K562 (cell line): ENCODE data around the gene UBE2L3. TPM values are rescaled to one million over a fixed set of nuclear protein-coding genes. Genes with fewer than 3 reads are reported as not detected.

Experiments used
- CHD1 ChIP-seq: fragments of 200-600 bp; sonication (generic); IDR thresholded peaks from one replicate; pipeline ENCODE4 v1.6.1; 2012; ENCODE audit warnings: mild to moderate bottlenecking, moderate library complexity, low read length, inconsistent platforms
- CREB3L1 ChIP-seq: fragments of 450-650 bp; IDR thresholded peaks from 2 replicates; pipeline ENCODE4 v1.6.1; 2014; ENCODE audit warnings: low read depth, mild to moderate bottlenecking, moderate library complexity, borderline replicate concordance
- DDX20 ChIP-seq: fragments of 450-650 bp; IDR thresholded peaks from 2 replicates; pipeline ENCODE4 v1.6.1; 2016; ENCODE audit warnings: missing genetic modification characterization, low read depth, mild to moderate bottlenecking, missing compliant biosample characterization, moderate library complexity
- ELF2 ChIP-seq: fragments of 250-450 bp; sonication (Bioruptor Pico); IDR thresholded peaks from 2 replicates; pipeline ENCODE4 v1.5.0; 2021; ENCODE audit warnings: mild to moderate bottlenecking
- HMGXB4 ChIP-seq: sonication (generic); formaldehyde crosslinking; IDR thresholded peaks from 2 replicates; pipeline ENCODE4 v1.8.1; 2023; ENCODE audit warnings: mild to moderate bottlenecking, missing genetic modification reagents
- KLF1 ChIP-seq: fragments of 450-650 bp; IDR thresholded peaks from 2 replicates; pipeline ENCODE4 v1.6.1; 2016; ENCODE audit warnings: missing genetic modification characterization, missing compliant biosample characterization
- MAZ ChIP-seq, 2 experiments: fragments of 450-650 bp in 1 of 2; sonication (generic) in 1 of 2; formaldehyde crosslinking; IDR thresholded peaks in 1 of 2; conservative IDR thresholded peaks in 1 of 2; 2 replicates each; pipeline versions ENCODE4 v1.4.0 to v1.5.0; 2020; ENCODE audit warnings: mild to moderate bottlenecking in 1 of 2, missing genetic modification reagents in 1 of 2
- MLX ChIP-seq, 2 experiments: fragments of 450-650 bp in 1 of 2; sonication (generic) in 1 of 2; formaldehyde crosslinking; conservative IDR thresholded peaks; 2 replicates each; pipeline versions ENCODE4 v1.4.0 to v1.8.1; 2020 to 2022; ENCODE audit warnings: mild to moderate bottlenecking in 1 of 2, missing genetic modification reagents in 1 of 2
- MYBL2 ChIP-seq, 2 experiments: fragments of 450-650 bp in 1 of 2; sonication (generic) in 1 of 2; formaldehyde crosslinking in 1 of 2; IDR thresholded peaks; 2 replicates each; pipeline versions ENCODE4 v1.6.1 to v1.8.1; 2017 to 2022; ENCODE audit warnings: borderline replicate concordance in 1 of 2, inconsistent platforms in 1 of 2, low read depth in 1 of 2, mild to moderate bottlenecking in 1 of 2, missing genetic modification reagents in 1 of 2, moderate library complexity in 1 of 2
- PML ChIP-seq: IDR thresholded peaks from 2 replicates; pipeline ENCODE4 v1.6.1; 2012; ENCODE audit warnings: low read length, inconsistent platforms
- STAT6 ChIP-seq: sonication (generic); formaldehyde crosslinking; IDR thresholded peaks from 2 replicates; pipeline ENCODE4 v1.8.1; 2023; ENCODE audit warnings: mild to moderate bottlenecking, missing genetic modification reagents
- ZBTB1 ChIP-seq: sonication (generic); formaldehyde crosslinking; IDR thresholded peaks from 2 replicates; pipeline ENCODE4 v1.8.1; 2023; ENCODE audit warnings: missing genetic modification reagents, low read depth, mild to moderate bottlenecking, borderline replicate concordance
- ZBTB8A ChIP-seq: fragments of 450-650 bp; IDR thresholded peaks from 2 replicates; pipeline ENCODE4 v1.6.1; 2018; ENCODE audit warnings: mild to moderate bottlenecking, moderate library complexity; ENCODE audit not compliant: partially characterized antibody
- ZNF133 ChIP-seq: fragments of 250-450 bp; sonication (Bioruptor Pico); IDR thresholded peaks from 2 replicates; pipeline ENCODE4 v1.4.0; 2020; ENCODE audit warnings: mild to moderate bottlenecking
- ZNF277 ChIP-seq: fragments of 250-450 bp; sonication (Bioruptor Pico); IDR thresholded peaks from 2 replicates; pipeline ENCODE4 v1.8.0; 2022; ENCODE audit warnings: inconsistent platforms, mild to moderate bottlenecking, moderate library complexity, borderline replicate concordance
- ZNF511 ChIP-seq: sonication (generic); formaldehyde crosslinking; IDR thresholded peaks from 2 replicates; pipeline ENCODE4 v1.8.0; 2022; ENCODE audit warnings: mild to moderate bottlenecking, missing genetic modification reagents
- ZSCAN29 ChIP-seq: fragments of 450-650 bp; IDR thresholded peaks from 2 replicates; pipeline ENCODE4 v1.6.1; 2017
- polyA plus RNA-seq, 8 experiments: library from polyadenylated mRNA; depleted of rRNA in 4 of 8; stranded (reverse) in 5 of 8; unstranded in 3 of 8; fragments of >200 nt; fragmentation: Nextera tagmentation in 2 of 8; fragmentation: Illumina TruSeq in 1 of 8; extraction: Ambion mirVana in 2 of 8; extraction: Trizol in 1 of 8; gene quantifications; 2 replicates each; pipeline versions ENCODE4 v1.2.1 to v1.2.3, GENCODE V29; 2011 to 2014; ENCODE audit warnings: inconsistent platforms in 1 of 8, missing spikeins in 1 of 8
- total RNA-seq, 7 experiments: library from RNA; depleted of rRNA in 6 of 7; stranded (reverse); fragments of >200 nt in 6 of 7; fragmentation: Illumina TruSeq in 2 of 7; extraction: Trizol in 2 of 7; gene quantifications; 2 replicates each; pipeline versions ENCODE4 v1.2.1 to v1.2.3, GENCODE V29; 2011 to 2021; ENCODE audit warnings: low replicate concordance in 1 of 7

UBE2L3 gene
- total and polyA plus RNA-seq, 9 of the 15 experiments (the other 6 are each of a cell fraction or from before 2014, with no cell fraction given) = 215 to 625 (median 285) TPM

GRCh38 chr22:21573750-21574494 is 6.4 kb downstream of the UBE2L3 start (continued):
- peak; percentile 55; the same call in 1 of the 2 replicates for TF ChIP-seq HMGXB4
- no peak for TF ChIP-seq KLF1 (tag)
- TF ChIP-seq PML = no peak
- TF ChIP-seq ZNF511 (CRISPR knock-in tag) = no peak
- TF ChIP-seq CREB3L1 = no peak
- no peak for TF ChIP-seq CHD1
- 0 out of 2 replicates have a peak, but pooled peaks have one; percentile 72 for TF ChIP-seq STAT6 (CRISPR knock-in tag)
- TF ChIP-seq ZBTB1 (CRISPR knock-in tag) = no peak
- no peak for TF ChIP-seq DDX20 (tag)
- 0 out of 2 replicates have a peak, but pooled peaks have one; percentile 14 for TF ChIP-seq ZNF133 (CRISPR knock-in tag)
- TF ChIP-seq ZBTB8A = no peak
- TF ChIP-seq MLX (CRISPR knock-in tag; conservative IDR thresholded peaks at IDR 0.05) = no peak
- peak; percentile 42; the same call in 1 of the 2 replicates for TF ChIP-seq ZNF277 (CRISPR knock-in tag)
- TF ChIP-seq MYBL2 (IDR thresholded peaks at IDR 0.05; ENCODE audit: low read depth) = no peak
- no peak for TF ChIP-seq MYBL2 (CRISPR knock-in tag; IDR thresholded peaks at IDR 0.05; ENCODE audit: borderline replicate concordance)
- TF ChIP-seq ZSCAN29 = no peak
- 0 out of 4 replicates have a peak, but pooled peaks of 1 of the 2 experiments have one; percentile 18 for TF ChIP-seq MAZ (CRISPR knock-in tag; conservative IDR thresholded peaks at IDR 0.05 in 1 of 2, IDR thresholded peaks at IDR 0.05 in 1 of 2)
- no peak for TF ChIP-seq ELF2 (CRISPR knock-in tag)
